H1 (cell line): ENCODE measurements around the gene CNNM1.

Experiments used
- ATF2 ChIP-seq: IDR thresholded peaks from 2 replicates; pipeline ENCODE4 v1.6.1; 2012; ENCODE audit warnings: low read length, inconsistent platforms
- CBX8 ChIP-seq: fragments of 300-800, 300-1000 bp; sonication (generic); IDR thresholded peaks from 2 replicates; pipeline ENCODE4 v1.7.1; 2016; ENCODE audit warnings: low read depth, low read length, borderline replicate concordance
- CTCF ChIP-seq, 3 experiments: IDR thresholded peaks; 1 replicate in 2 of 3; 2 replicates in 1 of 3; pipeline versions ENCODE4 v1.5.1 to v1.6.1; 2011; ENCODE audit warnings: low read length in 3 of 3, mild to moderate bottlenecking in 3 of 3, inconsistent platforms in 2 of 3, low read depth in 1 of 3, moderate library complexity in 1 of 3; ENCODE audit not compliant: insufficient read depth in 1 of 3; ENCODE audit errors: control extremely low read depth in 1 of 3
- EZH2 ChIP-seq: fragments of 200-600 bp; sonication (generic); IDR thresholded peaks from 2 replicates; pipeline ENCODE4 v1.7.1; 2012; ENCODE audit warnings: low read depth, mild to moderate bottlenecking, moderate library complexity, low read length, inconsistent platforms; ENCODE audit not compliant: severe bottlenecking
- JUN ChIP-seq: IDR thresholded peaks from 2 replicates; pipeline ENCODE4 v1.6.1; 2011; ENCODE audit warnings: low read depth, mild to moderate bottlenecking, improper control_type of control experiment, low read length
- POLR2A ChIP-seq, 2 experiments: IDR thresholded peaks; 1 replicate in 1 of 2; 2 replicates in 1 of 2; pipeline ENCODE4 v1.6.1; 2011; ENCODE audit warnings: low read depth in 2 of 2, low read length in 2 of 2, mild to moderate bottlenecking in 2 of 2; ENCODE audit errors: control extremely low read depth in 1 of 2

GRCh38 chr10:99432047-99432446, 102.9 kb downstream of the CNNM1 start:
- TF ChIP-seq CTCF (IDR thresholded peaks at IDR 0.05; ENCODE audit: control extremely low read depth in 1 of 3, insufficient read depth in 1 of 3, low read depth in 1 of 3, low read length in 3 of 3) (no peak), EZH2 (no peak), CBX8 (no peak), JUN (no peak), POLR2A (IDR thresholded peaks at IDR 0.05; ENCODE audit: control extremely low read depth in 1 of 2, low read depth in 2 of 2, low read length in 2 of 2) (no peak), ATF2 (no peak)
